GM18520 (cell line): ENCODE measurements around the gene NRARP.
A peak's percentile ranks its signal among the peaks of the same experiment; 100 is the strongest.
"Not testable (repeated sequence)": the region's sequence is repeated elsewhere in the genome, so short reads cannot be mapped to it uniquely, and the experiment has no call there.

Experiments
- ATAC-seq: cut with Tn5 transposase; IDR thresholded peaks from one replicate; pipeline ENCODE4 v1.9.1; 2021; ENCODE audit not compliant: unreplicated experiment

NRARP gene

DNA sequence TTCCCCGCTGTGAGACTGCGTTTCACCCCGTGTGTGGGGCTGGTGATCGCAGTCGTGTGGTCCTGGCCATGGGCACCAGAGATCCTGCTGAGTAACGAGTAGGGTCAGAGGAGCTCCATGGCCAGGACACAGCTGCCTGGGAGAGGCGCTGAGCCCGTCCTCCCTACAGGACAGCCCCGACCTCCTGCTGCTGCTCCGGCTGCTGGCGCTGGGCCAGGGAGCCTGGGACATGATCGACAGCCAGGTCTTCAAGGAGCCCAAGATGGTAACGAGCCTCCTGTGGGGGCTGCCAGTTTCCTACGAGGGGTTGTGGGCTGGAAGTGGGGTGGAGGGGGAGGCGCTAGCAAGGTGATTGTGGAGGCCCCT lies 35.9 kb downstream of the NRARP start:
- ATAC-seq: no peak

DNA sequence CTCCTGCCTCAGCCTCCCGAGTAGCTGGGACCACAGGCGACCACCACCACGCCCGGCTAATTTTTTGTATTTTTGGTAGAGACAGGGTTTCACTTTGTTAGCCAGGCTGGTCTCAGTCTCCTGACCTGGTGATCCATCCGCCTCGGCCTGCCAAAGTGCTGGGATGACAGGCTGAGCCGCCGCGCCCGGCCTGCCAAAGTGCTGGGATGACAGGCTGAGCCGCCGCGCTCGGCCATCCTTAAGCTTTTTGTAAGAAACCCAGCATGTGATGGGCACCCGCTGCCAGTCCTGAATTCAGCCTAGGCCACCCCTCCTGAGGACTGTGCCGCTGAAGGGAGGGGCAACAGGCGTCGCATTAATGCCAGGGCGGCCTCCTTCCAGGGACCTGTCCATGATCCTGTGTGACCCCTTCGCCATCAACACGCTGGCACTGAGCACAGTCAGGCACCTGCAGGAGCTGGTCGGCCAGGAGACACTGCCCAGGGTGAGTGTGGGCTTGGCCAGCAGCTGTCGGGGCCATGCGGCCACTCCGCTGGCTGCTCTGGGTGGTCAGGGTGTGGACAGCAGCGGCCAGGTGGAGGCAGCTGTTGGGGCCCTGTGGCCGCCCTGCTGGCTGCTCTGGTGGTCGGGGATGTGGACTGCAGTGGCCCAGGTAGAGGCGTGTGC lies 36.4 kb downstream of the NRARP start:
- ATAC-seq: no peak

DNA sequence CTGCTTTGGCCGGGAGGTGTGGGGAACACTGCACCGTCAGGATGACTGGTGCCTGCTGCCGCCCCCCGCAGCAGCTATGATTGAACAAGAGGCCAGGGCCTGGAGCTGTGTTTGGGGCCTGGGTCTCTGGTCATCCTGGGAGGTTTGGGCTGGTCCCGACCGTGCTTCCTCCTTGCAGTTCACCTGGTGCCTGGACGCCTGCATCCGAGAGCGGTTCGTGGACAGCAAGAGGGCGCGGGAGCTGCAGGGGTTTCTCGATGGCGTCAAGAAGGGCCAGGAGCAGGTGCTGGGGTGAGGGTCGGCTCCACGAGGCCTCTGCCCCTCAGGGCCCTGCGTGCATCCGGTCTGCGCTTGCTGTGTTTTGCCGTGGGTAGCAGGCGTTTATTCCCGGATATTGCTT lies 38.0 kb downstream of the NRARP start:
- ATAC-seq: no peak

DNA sequence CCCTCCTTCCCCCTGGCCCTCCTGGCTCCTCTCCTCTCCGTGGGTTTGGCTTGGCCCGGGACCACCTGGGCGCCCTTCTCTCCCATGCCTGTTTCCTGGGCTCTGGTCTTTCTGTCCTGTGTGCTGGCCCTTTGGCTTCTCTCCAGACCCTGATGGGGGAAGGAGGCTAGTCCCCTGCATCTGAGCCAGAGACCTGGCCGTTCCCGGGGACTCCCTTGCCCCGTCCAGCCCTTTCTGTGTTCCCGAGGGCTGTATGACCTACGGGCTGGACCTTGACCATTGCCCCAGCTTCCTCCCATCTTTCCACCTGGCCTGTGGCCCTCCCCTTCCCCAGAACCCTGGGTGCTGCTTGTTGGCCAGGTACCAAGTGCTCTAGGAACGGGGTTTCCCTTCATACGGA lies 38.6 kb downstream of the NRARP start:
- no peak for ATAC-seq

DNA sequence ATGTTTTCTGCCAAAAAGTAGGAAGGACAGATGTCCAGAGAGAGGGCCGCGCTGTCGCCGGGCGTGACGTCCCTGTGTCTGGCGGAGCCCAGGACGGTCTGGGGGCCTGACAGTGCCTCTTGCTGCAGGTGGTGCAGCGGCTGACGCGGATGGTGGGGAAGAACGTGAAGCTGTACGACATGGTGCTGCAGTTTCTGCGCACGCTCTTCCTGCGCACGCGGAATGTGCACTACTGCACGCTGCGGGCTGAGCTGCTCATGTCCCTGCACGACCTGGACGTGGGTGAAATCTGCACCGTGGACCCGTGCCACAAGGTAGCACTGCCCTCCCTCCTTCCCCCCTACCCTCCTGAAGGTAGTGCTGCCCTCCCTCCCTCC lies 39.2 kb downstream of the NRARP start:
- ATAC-seq: no peak

DNA sequence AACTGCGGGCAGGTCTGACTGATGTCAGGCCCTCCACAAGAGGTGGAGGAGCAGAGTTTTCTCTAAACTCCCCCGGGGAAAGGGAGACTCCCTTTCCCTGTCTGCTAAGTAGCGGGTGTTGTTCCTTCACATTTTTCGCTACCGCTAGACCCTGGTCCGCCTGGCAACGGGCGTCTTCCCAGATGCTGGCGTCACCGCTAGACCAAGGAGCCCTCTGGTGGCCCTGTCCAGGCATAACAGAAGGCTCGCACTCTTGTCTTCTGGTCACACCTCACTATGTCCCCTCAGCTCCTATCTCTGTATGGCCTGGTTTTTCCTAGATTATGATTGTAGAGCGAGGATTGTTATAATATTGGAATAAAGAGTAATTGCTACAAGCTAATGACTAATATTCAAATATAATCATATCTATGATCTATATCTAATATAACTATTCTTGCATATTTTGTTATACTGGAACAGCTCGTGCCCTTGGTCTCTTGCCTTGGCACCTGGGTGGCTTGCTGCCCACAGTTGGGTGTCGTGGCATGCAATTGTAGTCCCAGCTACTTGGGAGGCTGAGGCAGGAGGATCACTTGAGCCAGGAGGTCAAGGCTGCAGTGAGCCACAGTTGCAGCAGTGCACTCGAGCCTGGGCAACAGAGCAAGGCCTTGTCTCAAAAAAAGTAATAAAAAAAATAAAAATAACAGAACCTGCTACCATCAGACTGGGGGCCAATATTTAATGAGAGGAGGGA lies 39.7 kb downstream of the NRARP start:
- ATAC-seq: not testable (repeated sequence)

DNA sequence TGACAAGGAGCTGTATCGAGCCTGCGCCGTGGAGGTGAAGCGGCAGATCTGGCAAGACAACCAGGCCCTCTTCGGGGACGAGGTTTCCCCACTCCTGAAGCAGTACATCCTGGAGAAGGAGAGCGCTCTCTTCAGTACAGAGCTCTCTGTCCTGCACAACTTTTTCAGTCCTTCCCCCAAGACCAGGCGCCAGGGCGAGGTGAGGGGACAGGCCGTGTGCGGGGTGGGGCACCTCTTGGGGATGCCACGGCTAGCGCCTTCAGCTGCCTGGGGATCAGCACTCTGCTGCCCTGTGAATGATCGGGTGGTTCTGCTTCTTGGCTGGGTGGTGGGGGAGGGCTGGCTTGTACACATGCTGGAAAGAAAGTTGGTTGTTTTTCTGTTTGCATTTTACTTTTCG lies 45.2 kb downstream of the NRARP start:
- no peak for ATAC-seq

DNA sequence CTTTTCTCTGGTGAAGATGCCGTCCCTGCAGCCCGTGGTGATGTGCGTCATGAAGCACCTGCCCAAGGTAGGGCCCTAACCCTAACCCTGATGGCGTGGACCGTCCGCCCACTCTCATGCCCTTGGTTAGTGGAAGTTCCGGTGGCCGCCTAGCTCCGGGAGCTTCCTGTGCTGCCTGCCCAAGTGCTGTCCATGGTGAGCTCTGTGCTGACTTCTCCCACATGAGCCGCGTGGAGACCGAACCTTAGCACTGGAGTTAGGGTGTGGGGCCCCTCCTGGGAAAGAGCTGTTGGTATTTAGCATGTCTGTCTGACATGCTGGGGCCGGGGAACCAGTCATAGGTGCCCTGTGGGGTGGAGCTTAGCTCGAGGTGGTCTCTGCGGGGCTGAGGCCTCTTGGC lies 45.7 kb downstream of the NRARP start:
- ATAC-seq: no peak

DNA sequence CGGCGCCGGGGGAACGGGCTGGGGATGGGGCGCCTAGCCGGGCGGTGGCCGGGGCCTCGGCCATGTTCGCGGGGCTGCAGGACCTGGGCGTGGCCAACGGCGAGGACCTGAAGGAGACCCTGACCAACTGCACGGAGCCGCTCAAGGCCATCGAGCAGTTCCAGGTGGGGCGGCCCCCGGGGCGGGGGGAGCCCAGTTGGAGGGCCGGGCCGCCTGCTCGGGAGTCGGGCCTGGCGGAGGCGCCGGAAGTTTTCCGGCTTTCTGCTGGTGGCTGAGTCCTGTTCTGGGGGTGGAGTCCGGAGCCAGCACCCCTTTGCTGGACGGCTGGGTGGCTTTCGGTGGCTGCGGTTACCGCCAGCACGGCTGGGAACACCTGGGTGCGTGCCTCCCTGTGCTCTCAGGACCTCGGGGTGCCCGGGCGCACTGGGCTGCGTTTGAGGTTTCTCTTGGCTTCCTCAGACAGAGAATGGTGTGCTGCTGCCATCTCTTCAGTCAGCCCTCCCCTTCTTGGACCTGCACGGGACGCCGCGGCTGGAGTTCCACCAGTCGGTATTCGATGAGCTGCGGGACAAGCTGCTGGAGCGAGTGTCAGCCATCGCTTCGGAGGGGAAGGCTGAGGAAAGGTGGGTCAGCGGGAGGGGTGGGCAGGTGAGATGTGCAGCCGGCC lies 46.5 kb downstream of the NRARP start:
- ATAC-seq: no peak

DNA sequence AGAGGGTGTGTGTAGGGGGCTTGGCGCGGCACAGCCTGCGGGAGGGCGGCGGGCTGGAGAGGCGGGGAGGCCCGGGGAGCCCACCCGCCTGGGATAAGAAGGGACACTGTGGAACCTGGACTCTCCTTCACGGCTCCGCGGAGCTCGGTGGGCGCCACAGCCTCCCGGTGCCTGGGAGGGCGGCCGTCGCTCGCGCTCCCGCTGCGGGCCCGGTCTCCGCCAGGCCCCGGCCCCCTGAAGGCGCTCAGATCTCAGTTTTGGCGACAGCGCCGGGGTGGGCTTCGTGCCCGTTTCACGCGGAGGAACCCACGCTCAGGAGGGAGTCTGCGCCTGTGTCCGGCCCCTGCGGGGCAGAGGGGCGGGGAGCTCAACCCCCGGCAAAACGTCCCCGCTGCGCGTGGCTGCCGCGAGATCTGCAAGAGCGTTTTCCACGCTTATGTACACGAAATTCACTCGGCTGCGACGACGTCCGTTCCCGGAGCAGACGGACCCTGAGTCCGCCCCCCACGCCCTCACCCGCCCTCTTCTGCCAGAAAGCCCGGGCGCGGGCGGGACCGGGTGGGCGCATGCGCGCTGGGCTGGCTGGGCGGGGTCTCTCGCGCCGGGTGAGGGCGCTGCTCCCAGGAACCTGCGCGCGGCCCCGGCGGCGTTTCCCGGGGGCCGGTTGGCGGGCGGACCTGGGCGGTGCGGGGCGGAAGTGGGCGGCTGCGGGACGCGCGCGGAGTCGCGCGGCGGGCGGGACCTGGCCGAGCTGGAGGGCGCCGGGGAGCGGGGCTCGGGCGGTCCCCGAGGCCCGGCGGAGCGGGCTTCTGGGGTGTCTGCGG lies 47.2 kb downstream of the NRARP start, which contains the start of gene NELFB:
NELFB (plus strand) TSS at position 704 of the 824 bp plus-strand sequence.
- ATAC-seq: peak; percentile 69

DNA sequence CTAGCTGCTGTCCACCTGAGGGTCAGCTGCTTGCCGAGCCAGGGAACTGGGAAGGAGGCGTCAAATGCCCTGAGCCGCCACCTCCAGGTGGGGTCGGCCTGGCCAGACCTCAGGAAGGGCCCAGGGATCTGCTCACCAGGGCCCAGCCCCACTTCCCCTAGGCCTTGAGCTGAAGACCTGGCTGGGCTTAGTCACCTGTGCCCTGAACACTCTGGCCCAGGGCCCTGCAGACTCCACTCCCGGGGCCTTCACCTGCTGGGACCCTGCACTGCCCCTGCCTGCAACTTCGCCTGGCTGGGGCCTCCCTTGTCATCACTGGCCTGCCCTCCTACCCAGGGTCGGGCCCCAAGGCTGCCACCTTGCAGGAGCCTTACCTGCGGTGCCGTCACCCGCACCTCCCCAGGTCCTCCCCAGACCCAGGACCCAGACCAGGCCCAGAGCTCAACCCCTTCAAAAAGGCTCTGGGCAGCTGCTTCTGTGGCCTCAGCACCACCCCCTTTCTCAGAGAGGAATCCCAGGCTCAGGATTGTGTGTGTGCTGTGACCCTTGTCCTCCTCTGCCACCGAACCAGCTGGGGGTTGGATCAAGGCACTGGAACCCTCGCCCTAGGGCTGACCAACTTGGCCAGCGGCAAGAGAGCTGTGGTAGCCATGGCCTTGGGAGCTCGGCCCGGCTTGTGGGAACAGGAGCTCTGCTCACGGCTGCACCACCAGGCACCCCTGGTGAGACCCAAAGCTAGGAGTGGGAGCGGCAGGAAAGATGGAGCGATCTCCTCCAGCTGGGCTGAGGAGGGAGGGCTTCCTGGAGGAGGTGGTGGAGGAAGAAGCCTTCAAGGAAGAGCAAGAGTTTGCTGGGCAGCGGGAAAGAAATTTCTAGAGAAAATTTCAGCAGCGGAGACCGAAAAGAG lies 48.1 kb downstream of the NRARP start:
- ATAC-seq: no peak

DNA sequence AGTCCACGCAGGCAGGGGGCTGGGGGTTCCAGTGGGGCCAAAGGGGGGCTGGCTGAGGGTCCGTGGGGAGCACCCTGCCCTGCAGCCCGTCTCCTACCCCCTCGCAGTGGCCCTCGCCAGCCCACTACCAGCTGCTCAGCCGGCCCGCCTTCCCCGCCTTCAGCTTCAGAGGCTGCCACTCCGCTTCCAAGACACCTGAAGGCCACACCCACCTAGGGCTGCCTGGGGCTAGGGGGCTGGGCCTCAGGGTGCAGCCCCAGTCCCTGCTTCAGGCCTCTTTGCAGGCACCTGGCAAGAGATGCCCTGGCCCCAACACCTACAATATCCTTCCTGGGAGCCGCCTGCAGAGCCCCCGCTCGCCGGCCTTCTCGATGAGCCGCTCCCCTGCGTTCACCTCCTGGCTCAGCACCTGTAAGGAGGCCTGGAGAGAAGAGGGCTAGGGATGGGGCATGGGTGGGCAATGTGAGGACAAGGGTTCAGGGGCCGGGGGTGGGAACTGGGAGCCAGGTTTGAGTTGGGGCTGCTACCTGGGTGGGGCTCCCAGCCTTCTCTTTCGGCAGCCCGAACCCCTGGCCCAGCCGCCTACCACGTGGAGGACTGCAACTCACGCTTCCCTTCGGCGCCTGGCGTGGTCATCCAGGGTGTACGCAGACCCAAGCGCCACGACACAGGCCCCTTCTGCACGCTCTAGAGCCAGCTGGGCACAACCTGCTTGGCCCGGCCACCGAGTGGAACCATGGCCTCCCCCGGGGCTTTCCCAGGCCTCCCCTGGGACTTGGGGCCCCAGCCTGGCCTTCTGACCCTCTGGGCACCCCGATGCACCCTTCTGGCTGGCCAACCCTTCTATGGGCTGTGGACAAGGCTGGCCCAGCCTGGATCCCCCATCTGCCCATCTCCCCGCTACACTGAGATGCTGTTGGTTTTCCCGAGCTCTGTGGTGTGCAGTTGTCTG lies 49.2 kb downstream of the NRARP start:
- no peak for ATAC-seq

DNA sequence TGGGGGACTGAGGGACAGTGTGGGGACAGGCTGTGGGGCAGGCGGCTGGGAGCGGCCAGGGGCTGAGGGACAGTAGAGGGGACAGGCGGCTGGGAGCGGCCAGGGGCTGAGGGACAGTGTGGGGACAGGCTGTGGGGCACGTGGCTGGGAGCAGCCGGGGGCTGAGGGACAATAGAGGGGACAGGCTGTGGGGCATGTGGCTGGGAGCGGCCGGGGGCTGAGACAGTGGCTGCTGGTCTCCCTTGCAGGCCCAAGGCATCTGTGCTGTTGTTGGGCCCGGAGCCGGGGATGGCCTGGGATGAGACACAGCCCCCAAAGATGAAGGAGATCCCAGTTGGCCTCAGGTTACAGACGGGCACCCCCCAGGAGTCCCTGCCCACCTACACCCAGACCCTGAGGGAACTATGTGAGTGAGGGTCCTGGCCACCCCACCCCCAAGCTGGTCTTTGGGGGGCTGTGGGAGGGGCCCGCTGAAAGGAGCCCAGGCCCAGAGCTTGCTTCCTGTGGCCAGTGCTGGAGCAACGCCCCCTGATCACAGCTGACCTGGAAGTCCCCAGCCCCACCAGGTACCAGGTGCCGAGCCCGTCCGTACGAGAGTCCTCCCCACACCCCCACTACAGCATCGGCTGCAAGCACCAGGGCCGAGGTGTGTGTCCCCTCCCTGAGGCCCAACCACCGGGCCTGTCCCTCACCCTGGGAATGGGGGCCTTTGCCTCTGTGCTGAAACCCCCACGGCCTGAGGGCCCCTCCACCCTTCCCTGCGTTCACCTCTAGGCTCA lies 50.4 kb downstream of the NRARP start:
- no peak for ATAC-seq

DNA sequence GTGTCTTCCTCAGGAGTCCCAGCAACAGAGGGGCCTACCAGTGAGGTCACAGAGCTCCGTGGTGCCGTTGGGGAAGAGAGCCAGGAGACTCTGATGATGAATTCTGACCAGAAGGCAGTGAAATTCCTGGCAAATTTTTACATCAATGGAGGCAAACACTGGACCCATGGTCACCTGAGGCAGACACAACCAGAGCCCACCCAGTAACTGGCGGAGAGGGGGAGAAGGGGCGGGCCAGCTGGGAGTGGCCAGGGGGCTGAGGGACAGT lies 50.9 kb downstream of the NRARP start, which contains the start of gene STPG3:
STPG3 (plus strand) TSS at position 93 of the 268 bp plus-strand sequence; CDS start at position 94, 1 bp downstream.
- no peak for ATAC-seq

DNA sequence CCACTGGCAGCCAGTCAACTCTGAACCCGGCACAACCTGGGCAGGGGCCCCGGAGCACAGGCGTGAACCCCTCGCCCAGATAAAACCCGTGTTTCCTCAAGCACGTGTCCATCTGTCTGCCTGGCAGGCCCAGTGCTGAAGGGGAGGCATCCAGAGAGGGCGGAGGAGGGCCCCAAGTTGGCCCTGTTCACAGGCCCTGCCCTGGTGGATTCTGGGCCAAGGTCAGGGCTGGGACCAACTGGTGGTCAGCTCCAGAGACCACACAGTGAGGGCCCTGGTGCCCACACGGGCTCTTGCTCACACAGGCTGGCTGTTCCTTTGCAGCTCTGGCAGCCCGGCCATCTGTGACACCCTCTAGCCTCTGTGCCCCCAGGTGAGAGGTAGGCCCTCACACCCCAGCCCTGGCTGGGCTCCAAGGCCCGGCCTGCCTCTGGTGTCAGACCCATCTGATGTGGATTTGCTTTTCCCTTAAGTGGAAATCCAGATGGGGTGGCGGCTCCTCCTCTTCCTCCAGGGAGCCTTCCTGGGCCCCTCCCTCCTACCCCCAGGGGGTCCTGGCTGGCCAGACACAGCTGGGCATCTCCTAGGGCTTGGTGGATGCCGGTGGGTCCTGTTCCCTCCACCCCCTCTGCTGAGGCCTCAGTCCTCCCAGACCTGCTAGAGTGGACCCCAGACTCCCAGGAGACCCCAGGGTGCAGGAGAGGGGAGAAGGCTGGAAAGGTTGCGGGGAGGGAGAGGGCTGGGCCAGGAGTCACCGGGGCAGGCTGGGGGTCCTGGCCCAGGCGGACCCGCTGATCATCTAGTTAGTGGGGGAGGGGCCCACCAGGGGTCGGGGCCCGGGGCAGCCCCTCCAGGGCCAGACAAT lies 51.5 kb downstream of the NRARP start:
- ATAC-seq: no peak
